Osteocyte (in vitro differentiated cells): ENCODE data around the gene HIPK1. TPM values are rescaled to one million over a fixed set of nuclear protein-coding genes. Genes with fewer than 3 reads are reported as not detected.

Experiments used
- DNase-seq: peaks from one replicate; pipeline ENCODE4 v3.0.0; 2021; ENCODE audit warnings: mixed read lengths; ENCODE audit not compliant: unreplicated experiment; ENCODE audit errors: extremely low spot score
- H3K27ac Mint-ChIP-seq: one replicate; pipeline ENCODE4 v1.8.0; 2021; ENCODE audit warnings: mild to moderate bottlenecking, mixed read lengths; ENCODE audit not compliant: unreplicated experiment
- H3K27me3 Mint-ChIP-seq: one replicate; pipeline ENCODE4 v1.8.0; 2021; ENCODE audit warnings: mixed read lengths; ENCODE audit not compliant: unreplicated experiment
- H3K36me3 Mint-ChIP-seq: one replicate; pipeline ENCODE4 v1.8.0; 2021; ENCODE audit warnings: mixed read lengths; ENCODE audit not compliant: unreplicated experiment
- H3K4me1 Mint-ChIP-seq: one replicate; pipeline ENCODE4 v1.8.0; 2021; ENCODE audit warnings: mixed read lengths; ENCODE audit not compliant: unreplicated experiment
- H3K4me3 Mint-ChIP-seq: one replicate; pipeline ENCODE4 v1.8.0; 2021; ENCODE audit warnings: mild to moderate bottlenecking, moderate library complexity, mixed read lengths; ENCODE audit not compliant: unreplicated experiment
- H3K9me3 Mint-ChIP-seq: one replicate; pipeline ENCODE4 v1.8.0; 2021; ENCODE audit warnings: mixed read lengths; ENCODE audit not compliant: unreplicated experiment
- CTCF ChIP-seq: fragments of 200-600 bp; sonication (generic); IDR thresholded peaks from 2 replicates; pipeline ENCODE4 v1.5.0; 2021; ENCODE audit warnings: antibody characterized with exemption, mild to moderate bottlenecking, moderate library complexity
- total RNA-seq: library from RNA; stranded (reverse); gene quantifications from 2 replicates; pipeline ENCODE4 v1.2.1, GENCODE V29; 2021

HIPK1 gene
- total RNA-seq, 1 donor from 2014 or later, result 62.5 TPM

DNA sequence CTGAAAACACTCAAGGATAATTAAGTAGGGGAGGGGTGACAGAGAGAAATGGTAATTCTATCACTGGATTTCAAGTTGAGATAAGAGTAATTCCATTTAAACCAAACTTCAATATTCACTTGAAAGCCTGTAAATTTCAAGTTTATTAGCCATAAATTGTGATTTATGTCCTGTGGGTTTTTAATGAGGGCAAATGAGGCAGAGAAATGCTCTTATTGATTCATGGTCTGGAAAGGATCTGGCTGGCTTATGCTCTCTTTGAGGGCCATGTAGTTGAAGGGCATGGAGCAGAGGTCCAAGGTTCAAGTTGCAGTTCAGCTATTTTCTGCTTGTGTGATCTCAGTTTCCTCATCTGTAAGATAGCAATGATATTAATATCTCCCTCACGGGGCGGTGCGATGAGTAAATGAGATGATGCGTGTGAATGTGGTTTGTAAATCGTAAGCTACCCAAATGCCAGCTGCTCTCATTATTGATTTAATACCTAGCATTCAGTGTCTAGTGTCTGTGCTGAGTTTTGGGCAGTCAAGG is 62.4 kb downstream of the HIPK1 start:
- Mint-ChIP-seq H3K27me3 (no peaks in the 10 kb centered on the region), H3K4me3 (no peak overlapping the region), H3K27ac (no peak overlapping the region), H3K9me3 (peaks cover 19% of the 10 kb centered on the region), H3K36me3 (peaks cover 7% of the 10 kb centered on the region), H3K4me1 (peaks cover 3% of the 10 kb centered on the region)
- no peak for DNase-seq
- TF ChIP-seq CTCF, result no peak

GRCh38 chr1:113993072-113993471 is 63.9 kb downstream of the HIPK1 start:
- peaks cover 4% of the 10 kb centered on the region for H3K36me3 Mint-ChIP-seq
- H3K27me3 Mint-ChIP-seq, result no peaks in the 10 kb centered on the region
- peaks cover 19% of the 10 kb centered on the region for H3K9me3 Mint-ChIP-seq
- no peak for TF ChIP-seq CTCF
- H3K4me3 Mint-ChIP-seq, result no peak overlapping the region
- DNase-seq, result no peak
- H3K4me1 Mint-ChIP-seq, result no peaks in the 10 kb centered on the region
- no peak overlapping the region for H3K27ac Mint-ChIP-seq

GRCh38 chr1:113993766-113994165 is 64.6 kb downstream of the HIPK1 start:
- no peak overlapping the region for H3K4me3 Mint-ChIP-seq
- peaks cover 4% of the 10 kb centered on the region for H3K36me3 Mint-ChIP-seq
- H3K4me1 Mint-ChIP-seq, result peaks cover 3% of the 10 kb centered on the region
- no peak for TF ChIP-seq CTCF
- DNase-seq, result no peak
- H3K27ac Mint-ChIP-seq, result no peak overlapping the region
- peaks cover 4% of the 10 kb centered on the region for H3K27me3 Mint-ChIP-seq
- peaks cover 19% of the 10 kb centered on the region for H3K9me3 Mint-ChIP-seq

GRCh38 chr1:113995382-113995781 is 66.3 kb downstream of the HIPK1 start:
- H3K36me3 Mint-ChIP-seq, result peaks cover 4% of the 10 kb centered on the region
- H3K4me3 Mint-ChIP-seq, result no peak overlapping the region
- H3K4me1 Mint-ChIP-seq, result peaks cover 3% of the 10 kb centered on the region
- no peak overlapping the region for H3K27ac Mint-ChIP-seq
- no peak for TF ChIP-seq CTCF
- H3K9me3 Mint-ChIP-seq, result peaks cover 19% of the 10 kb centered on the region
- DNase-seq, result no peak
- H3K27me3 Mint-ChIP-seq, result peaks cover 13% of the 10 kb centered on the region

GRCh38 chr1:113998361-113998760 is 69.2 kb downstream of the HIPK1 start:
- TF ChIP-seq CTCF, result no peak
- Mint-ChIP-seq H3K4me1 (peaks cover 11% of the 10 kb centered on the region), H3K27ac (no peak overlapping the region), H3K36me3 (peaks cover 4% of the 10 kb centered on the region), H3K27me3 (peaks cover 13% of the 10 kb centered on the region), H3K9me3 (peaks cover 19% of the 10 kb centered on the region), H3K4me3 (no peak overlapping the region)
- DNase-seq, result no peak
